ENCODE measurements around the gene P2RX4. TPM values are rescaled to one million over a fixed set of nuclear protein-coding genes. Genes with fewer than 3 reads are reported as not detected.

P2RX4 gene
- total RNA-seq, 1 experiment from 2014 or later = 17.1 TPM

DNA sequence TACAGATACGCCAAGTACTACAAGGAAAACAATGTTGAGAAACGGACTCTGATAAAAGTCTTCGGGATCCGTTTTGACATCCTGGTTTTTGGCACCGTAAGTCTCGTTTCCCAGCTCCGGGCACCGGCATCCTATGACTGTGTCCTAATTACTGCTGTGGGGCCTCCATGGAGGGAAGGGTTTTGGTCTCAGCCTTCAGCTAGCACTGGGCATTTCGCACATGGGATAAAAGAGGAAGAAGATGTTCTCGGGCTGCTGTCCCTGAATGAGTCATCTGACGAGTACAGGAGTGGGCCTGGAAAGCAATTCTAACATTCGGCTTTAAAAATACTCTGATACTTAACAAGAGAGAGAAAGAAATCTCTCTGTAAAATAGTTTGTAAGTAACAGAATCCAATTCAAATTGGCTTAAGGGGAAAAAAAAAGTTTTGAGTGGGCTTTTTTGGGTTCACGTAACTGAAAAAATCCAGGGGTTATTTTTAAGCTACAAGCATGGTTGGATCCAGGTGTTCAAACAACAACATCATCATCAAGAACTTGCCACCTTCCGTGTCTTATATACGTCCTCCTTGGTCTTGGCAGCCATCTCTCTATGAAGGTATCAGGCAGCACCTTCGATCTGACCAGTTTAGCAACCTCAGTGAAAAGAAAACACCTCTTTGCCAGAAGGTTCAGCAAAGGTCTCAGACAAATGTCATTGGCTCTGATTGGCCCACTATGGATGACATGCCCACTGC is 34.4 kb upstream of the P2RX4 start:
- no peaks in the 10 kb centered on the region for H3K9me2 ChIP-seq (ENCODE audit: insufficient read depth)
- ChIA-PET RAD21 (ENCODE audit: low non-redundant PET in 1 of 2, low total read pairs in 2 of 2, uncharacterized antibody in 2 of 2, unreplicated experiment in 2 of 2) (no interaction called here), CTCF (no interaction called here), POLR2A (no interaction called here)
- H3K36me3 ChIP-seq (ENCODE audit: control insufficient read depth in 1 of 2, insufficient read depth in 2 of 2, low read length in 2 of 2) = no peaks in the 10 kb centered on the region
- H3K79me2 ChIP-seq (ENCODE audit: insufficient read depth, low read length) = no peaks in the 10 kb centered on the region
- intact Hi-C loops (cut with micrococcal nuclease) = no loop called here
- TF ChIP-seq, protein P1, sequence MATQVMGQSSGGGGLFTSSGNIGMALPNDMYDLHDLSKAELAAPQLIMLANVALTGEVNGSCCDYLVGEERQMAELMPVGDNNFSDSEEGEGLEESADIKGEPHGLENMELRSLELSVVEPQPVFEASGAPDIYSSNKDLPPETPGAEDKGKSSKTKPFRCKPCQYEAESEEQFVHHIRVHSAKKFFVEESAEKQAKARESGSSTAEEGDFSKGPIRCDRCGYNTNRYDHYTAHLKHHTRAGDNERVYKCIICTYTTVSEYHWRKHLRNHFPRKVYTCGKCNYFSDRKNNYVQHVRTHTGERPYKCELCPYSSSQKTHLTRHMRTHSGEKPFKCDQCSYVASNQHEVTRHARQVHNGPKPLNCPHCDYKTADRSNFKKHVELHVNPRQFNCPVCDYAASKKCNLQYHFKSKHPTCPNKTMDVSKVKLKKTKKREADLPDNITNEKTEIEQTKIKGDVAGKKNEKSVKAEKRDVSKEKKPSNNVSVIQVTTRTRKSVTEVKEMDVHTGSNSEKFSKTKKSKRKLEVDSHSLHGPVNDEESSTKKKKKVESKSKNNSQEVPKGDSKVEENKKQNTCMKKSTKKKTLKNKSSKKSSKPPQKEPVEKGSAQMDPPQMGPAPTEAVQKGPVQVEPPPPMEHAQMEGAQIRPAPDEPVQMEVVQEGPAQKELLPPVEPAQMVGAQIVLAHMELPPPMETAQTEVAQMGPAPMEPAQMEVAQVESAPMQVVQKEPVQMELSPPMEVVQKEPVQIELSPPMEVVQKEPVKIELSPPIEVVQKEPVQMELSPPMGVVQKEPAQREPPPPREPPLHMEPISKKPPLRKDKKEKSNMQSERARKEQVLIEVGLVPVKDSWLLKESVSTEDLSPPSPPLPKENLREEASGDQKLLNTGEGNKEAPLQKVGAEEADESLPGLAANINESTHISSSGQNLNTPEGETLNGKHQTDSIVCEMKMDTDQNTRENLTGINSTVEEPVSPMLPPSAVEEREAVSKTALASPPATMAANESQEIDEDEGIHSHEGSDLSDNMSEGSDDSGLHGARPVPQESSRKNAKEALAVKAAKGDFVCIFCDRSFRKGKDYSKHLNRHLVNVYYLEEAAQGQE (IDR thresholded peaks at IDR 0.05; ENCODE audit: low read depth) = no peak
- TF ChIP-seq FOSL1 (IDR thresholded peaks at IDR 0.05; ENCODE audit: low read depth) (no peak), ZFX (IDR thresholded peaks at IDR 0.05) (no peak), JUND (IDR thresholded peaks at IDR 0.05) (no peak), ZNF274 (IDR thresholded peaks at IDR 0.05; ENCODE audit: low read depth, low read length) (no peak), EZH2phosphoT487 (IDR thresholded peaks at IDR 0.05; ENCODE audit: borderline replicate concordance) (no peak), ELF1 (IDR thresholded peaks at IDR 0.05; ENCODE audit: borderline replicate concordance, low read depth) (no peak)
- TF ChIP-seq, protein P2, sequence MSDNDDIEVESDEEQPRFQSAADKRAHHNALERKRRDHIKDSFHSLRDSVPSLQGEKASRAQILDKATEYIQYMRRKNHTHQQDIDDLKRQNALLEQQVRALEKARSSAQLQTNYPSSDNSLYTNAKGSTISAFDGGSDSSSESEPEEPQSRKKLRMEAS (IDR thresholded peaks at IDR 0.05) = no peak
- ATAC-seq = no peak
- H2AFZ ChIP-seq (ENCODE audit: low read depth, low read length, poor library complexity, severe bottlenecking) = no peak overlapping the region
- no peak for DNase-seq (ENCODE audit: low read depth, low spot score)
- H4K20me1 ChIP-seq (ENCODE audit: insufficient read depth) = no peaks in the 10 kb centered on the region
- H3K4me3 ChIP-seq (replicated peaks in 1 of 2; ENCODE audit: low read depth in 1 of 2, low read length in 2 of 2) = no peak overlapping the region
- no peak overlapping the region for H3K9ac ChIP-seq (ENCODE audit: low read length)
- H3K4me2 ChIP-seq (ENCODE audit: low read length) = no peak overlapping the region
- H3K27me3 ChIP-seq (ENCODE audit: insufficient read depth, low read length) = no peaks in the 10 kb centered on the region
- no peaks in the 10 kb centered on the region for H3K4me1 ChIP-seq (ENCODE audit: control insufficient read depth in 1 of 2, insufficient read depth in 2 of 2, low read length in 2 of 2)
- H3K27ac ChIP-seq (ENCODE audit: low read depth, low read length) = no peak overlapping the region
- BruUV-seq (replicated peaks) = no TSS peak
- H3K9me3 ChIP-seq (ENCODE audit: control insufficient read depth in 1 of 2, insufficient read depth in 1 of 2, low read depth in 1 of 2, low read length in 2 of 2) = no peaks in the 10 kb centered on the region

All from HCT116 (cell line).